ENCODE measurements around the gene EFCAB14. TPM values are rescaled to one million over a fixed set of nuclear protein-coding genes. Genes with fewer than 3 reads are reported as not detected.
"Not testable (repeated sequence)": the region's sequence is repeated elsewhere in the genome, so short reads cannot be mapped to it uniquely, and the experiment has no call there.

EFCAB14 gene
- total RNA-seq, 2 experiments from 2014 or later, result 79.2 to 79.4 TPM

GRCh38 chr1:46652321-46653100, 66.4 kb downstream of the EFCAB14 start:
- Mint-ChIP-seq H3K27ac (no peak overlapping the region), H3K4me1 (peaks cover 7% of the 10 kb centered on the region), H3K27me3 (no peaks in the 10 kb centered on the region), H3K9me3 (ENCODE audit: low read depth) (peaks cover 9% of the 10 kb centered on the region), H3K4me3 (no peak overlapping the region), H3K36me3 (peaks cover 72% of the 10 kb centered on the region)
- CTCF ChIA-PET, result interaction anchor here (1.1 kb wide), 1 partner anchor 73 kb away, joined by 5 read pairs; no protein-coding TSS in a partner anchor
- no peak for DNase-seq
- no peak for ATAC-seq

- H3K27me3 Mint-ChIP-seq, DNase-seq, H3K4me1 Mint-ChIP-seq, ATAC-seq, H3K27ac Mint-ChIP-seq, H3K4me3 Mint-ChIP-seq: not testable (repeated sequence)
- Mint-ChIP-seq H3K36me3 (peaks cover 77% of the 10 kb centered on the region), H3K9me3 (ENCODE audit: low read depth) (peaks cover 11% of the 10 kb centered on the region)
- CTCF ChIA-PET, result interaction anchor here (0.7 kb wide), 1 partner anchor 205 kb away, joined by 3 read pairs; no protein-coding TSS in a partner anchor
Observed at GRCh38 chr1:46651152-46651551, 67.8 kb downstream of the EFCAB14 start.

- Mint-ChIP-seq H3K4me1 (peaks cover 7% of the 10 kb centered on the region), H3K36me3 (peaks cover 71% of the 10 kb centered on the region), H3K9me3 (ENCODE audit: low read depth) (peaks cover 11% of the 10 kb centered on the region), H3K27me3 (no peaks in the 10 kb centered on the region), H3K27ac (no peak overlapping the region), H3K4me3 (no peak overlapping the region)
- no peak for DNase-seq
- CTCF ChIA-PET, result interaction anchor here (0.7 to 1.6 kb wide), 2 partner anchors 75 to 204 kb away, joined by 3 to 5 read pairs; no protein-coding TSS in a partner anchor
- ATAC-seq, result no peak
Observed at GRCh38 chr1:46650491-46650890, 68.4 kb downstream of the EFCAB14 start.

DNA sequence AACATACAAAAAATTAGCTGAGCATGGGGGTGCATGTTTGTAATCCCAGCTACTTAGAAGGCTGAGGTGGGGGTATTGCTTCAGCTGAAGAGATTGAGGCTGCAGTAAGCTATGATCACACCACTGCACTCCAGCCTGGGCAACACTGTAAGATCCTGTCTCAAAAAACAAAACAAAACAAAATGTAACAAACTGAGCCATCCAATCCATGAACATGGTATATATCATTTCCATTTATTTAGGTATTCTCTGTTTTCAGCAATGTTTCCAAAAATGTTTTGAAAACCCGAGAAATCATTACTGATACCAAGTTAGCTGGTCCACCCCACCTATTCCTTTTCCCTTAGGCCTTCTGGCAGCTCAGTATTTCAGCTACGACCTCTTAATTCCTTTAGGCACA, 69.2 kb downstream of the EFCAB14 start:
- peaks cover 7% of the 10 kb centered on the region for H3K4me1 Mint-ChIP-seq
- H3K36me3 Mint-ChIP-seq, result peaks cover 63% of the 10 kb centered on the region
- DNase-seq, result no peak
- no peak overlapping the region for H3K27ac Mint-ChIP-seq
- CTCF ChIA-PET, result interaction anchor here (1.6 kb wide), 1 partner anchor 76 kb away, joined by 5 read pairs; no protein-coding TSS in a partner anchor
- no peak overlapping the region for H3K4me3 Mint-ChIP-seq
- peaks cover 8% of the 10 kb centered on the region for H3K9me3 Mint-ChIP-seq (ENCODE audit: low read depth)
- no peak for ATAC-seq
- no peaks in the 10 kb centered on the region for H3K27me3 Mint-ChIP-seq

DNA sequence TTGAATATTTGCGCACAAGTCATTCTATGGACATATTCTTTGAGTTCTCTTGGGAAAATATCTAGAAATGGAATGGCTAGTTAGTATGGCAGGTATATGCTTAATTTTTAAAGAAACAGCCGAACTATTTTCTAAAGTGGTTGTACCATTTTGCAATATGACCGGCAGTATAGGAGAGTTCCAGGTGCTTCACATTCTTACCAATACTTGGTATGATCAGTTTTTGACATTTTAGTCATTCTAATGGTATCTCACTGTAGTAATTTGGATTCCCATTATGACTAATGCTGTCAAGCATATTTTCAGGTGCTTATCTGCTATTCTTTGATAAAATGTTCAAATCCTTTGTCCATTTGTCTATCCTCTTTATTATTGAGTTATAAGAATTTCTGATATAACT, 71.3 kb downstream of the EFCAB14 start:
- ATAC-seq (no peak), DNase-seq (no peak)
- no peak overlapping the region for H3K27ac Mint-ChIP-seq
- H3K4me3 Mint-ChIP-seq, result no peak overlapping the region
- peaks cover 7% of the 10 kb centered on the region for H3K9me3 Mint-ChIP-seq (ENCODE audit: low read depth)
- H3K27me3 Mint-ChIP-seq, result no peaks in the 10 kb centered on the region
- H3K36me3 Mint-ChIP-seq, result peaks cover 49% of the 10 kb centered on the region
- peaks cover under 1% of the 10 kb centered on the region for H3K4me1 Mint-ChIP-seq
- CTCF ChIA-PET, result interaction anchor here (1.2 to 1.9 kb wide), 3 partner anchors 10 to 66 kb away, joined by 3 to 4 read pairs (median 4); no protein-coding TSS in a partner anchor

- Mint-ChIP-seq H3K4me1 (no peaks in the 10 kb centered on the region), H3K27ac (no peak overlapping the region), H3K4me3 (no peak overlapping the region), H3K27me3 (no peaks in the 10 kb centered on the region), H3K36me3 (peaks cover 44% of the 10 kb centered on the region), H3K9me3 (ENCODE audit: low read depth) (peaks cover 7% of the 10 kb centered on the region)
- CTCF ChIA-PET, result interaction anchor here (1.9 kb wide), 1 partner anchor 11 kb away, joined by 4 read pairs; no protein-coding TSS in a partner anchor
- DNase-seq, result no peak
- no peak for ATAC-seq
Observed at GRCh38 chr1:46646844-46647243, 72.1 kb downstream of the EFCAB14 start.

DNA sequence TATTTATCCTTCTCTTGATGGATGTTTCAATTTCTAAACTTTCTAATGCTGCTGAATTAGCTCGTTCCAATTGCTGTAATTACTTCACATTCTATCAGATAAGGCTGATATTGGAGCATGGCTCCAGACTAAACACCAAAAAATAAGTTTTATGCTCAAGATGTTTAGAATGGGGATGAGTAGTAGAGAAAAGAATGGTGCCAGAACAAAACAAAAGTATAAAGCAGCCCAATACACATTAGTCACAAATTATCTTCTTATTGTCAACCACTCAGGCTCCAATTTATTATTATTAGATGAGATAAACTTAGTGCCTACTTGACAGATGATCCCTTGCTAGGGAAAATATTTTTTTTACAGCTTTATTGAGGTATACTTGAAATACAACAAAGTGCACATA, 72.6 kb downstream of the EFCAB14 start:
- CTCF ChIA-PET, result interaction anchor here (1.9 kb wide), 1 partner anchor 11 kb away, joined by 4 read pairs; no protein-coding TSS in a partner anchor
- ATAC-seq, result no peak
- DNase-seq, result no peak
- peaks cover 7% of the 10 kb centered on the region for H3K9me3 Mint-ChIP-seq (ENCODE audit: low read depth)
- H3K27me3 Mint-ChIP-seq, result no peaks in the 10 kb centered on the region
- peaks cover 47% of the 10 kb centered on the region for H3K36me3 Mint-ChIP-seq
- no peak overlapping the region for H3K27ac Mint-ChIP-seq
- H3K4me3 Mint-ChIP-seq, result no peak overlapping the region
- no peaks in the 10 kb centered on the region for H3K4me1 Mint-ChIP-seq

DNA sequence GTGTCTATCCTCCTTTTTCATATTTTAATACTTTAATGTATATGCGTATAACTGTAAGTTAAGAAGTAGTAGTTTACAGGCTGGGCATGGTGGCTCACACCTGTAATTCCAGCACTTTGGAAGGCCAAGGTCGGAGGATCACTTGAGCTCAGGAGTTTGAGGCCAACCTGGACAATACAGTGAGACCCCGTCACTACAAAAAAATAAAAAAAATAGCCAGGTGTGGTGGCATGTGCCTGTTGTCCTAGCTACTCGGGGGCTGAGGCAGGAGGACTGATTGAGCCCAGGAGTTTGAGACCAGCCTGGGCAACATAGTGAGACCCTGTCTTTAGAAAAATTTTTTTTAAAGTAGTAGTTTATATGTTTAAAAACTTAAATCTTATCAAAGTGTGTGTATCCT, 73.1 kb downstream of the EFCAB14 start:
- Mint-ChIP-seq H3K4me1 (no peaks in the 10 kb centered on the region), H3K4me3 (no peak overlapping the region), H3K36me3 (peaks cover 46% of the 10 kb centered on the region), H3K27me3 (no peaks in the 10 kb centered on the region), H3K27ac (no peak overlapping the region), H3K9me3 (ENCODE audit: low read depth) (peaks cover 7% of the 10 kb centered on the region)
- no peak for DNase-seq
- ATAC-seq, result no peak
- CTCF ChIA-PET, result no interaction called here

- Mint-ChIP-seq H3K27ac (no peak overlapping the region), H3K9me3 (ENCODE audit: low read depth) (peaks cover 2% of the 10 kb centered on the region), H3K27me3 (no peaks in the 10 kb centered on the region), H3K4me1 (no peaks in the 10 kb centered on the region), H3K36me3 (peaks cover 28% of the 10 kb centered on the region), H3K4me3 (no peak overlapping the region)
- DNase-seq (no peak), ATAC-seq (no peak)
- CTCF ChIA-PET, result interaction anchor here (1.1 to 1.6 kb wide), 2 partner anchors 10 to 82 kb away, joined by 3 to 4 read pairs; no protein-coding TSS in a partner anchor
Observed at GRCh38 chr1:46643368-46643775, 75.5 kb downstream of the EFCAB14 start.

- Mint-ChIP-seq H3K27ac (no peak overlapping the region), H3K4me1 (no peaks in the 10 kb centered on the region), H3K4me3 (no peak overlapping the region), H3K36me3 (peaks cover 19% of the 10 kb centered on the region), H3K27me3 (no peaks in the 10 kb centered on the region), H3K9me3 (ENCODE audit: low read depth) (peaks cover 2% of the 10 kb centered on the region)
- no peak for ATAC-seq
- CTCF ChIA-PET, result interaction anchor here (1.1 kb wide), 1 partner anchor 94 kb away, joined by 3 read pairs; no protein-coding TSS in a partner anchor
- no peak for DNase-seq
Observed at GRCh38 chr1:46642115-46642680, 76.7 kb downstream of the EFCAB14 start.

- DNase-seq (no peak), ATAC-seq (no peak)
- no peaks in the 10 kb centered on the region for H3K9me3 Mint-ChIP-seq (ENCODE audit: low read depth)
- no peaks in the 10 kb centered on the region for H3K27me3 Mint-ChIP-seq
- H3K36me3 Mint-ChIP-seq, result peaks cover 19% of the 10 kb centered on the region
- CTCF ChIA-PET, result no interaction called here
- H3K4me3 Mint-ChIP-seq, result no peak overlapping the region
- no peaks in the 10 kb centered on the region for H3K4me1 Mint-ChIP-seq
- H3K27ac Mint-ChIP-seq, result no peak overlapping the region
Observed at GRCh38 chr1:46639547-46639946, 79.4 kb downstream of the EFCAB14 start.

- peaks cover 19% of the 10 kb centered on the region for H3K36me3 Mint-ChIP-seq
- no peak for ATAC-seq
- H3K27me3 Mint-ChIP-seq, result no peaks in the 10 kb centered on the region
- H3K27ac Mint-ChIP-seq, result no peak overlapping the region
- no peaks in the 10 kb centered on the region for H3K4me1 Mint-ChIP-seq
- no peaks in the 10 kb centered on the region for H3K9me3 Mint-ChIP-seq (ENCODE audit: low read depth)
- no peak for DNase-seq
- H3K4me3 Mint-ChIP-seq, result no peak overlapping the region
- CTCF ChIA-PET, result no interaction called here
Observed at GRCh38 chr1:46638921-46639320, 80.0 kb downstream of the EFCAB14 start.

DNA sequence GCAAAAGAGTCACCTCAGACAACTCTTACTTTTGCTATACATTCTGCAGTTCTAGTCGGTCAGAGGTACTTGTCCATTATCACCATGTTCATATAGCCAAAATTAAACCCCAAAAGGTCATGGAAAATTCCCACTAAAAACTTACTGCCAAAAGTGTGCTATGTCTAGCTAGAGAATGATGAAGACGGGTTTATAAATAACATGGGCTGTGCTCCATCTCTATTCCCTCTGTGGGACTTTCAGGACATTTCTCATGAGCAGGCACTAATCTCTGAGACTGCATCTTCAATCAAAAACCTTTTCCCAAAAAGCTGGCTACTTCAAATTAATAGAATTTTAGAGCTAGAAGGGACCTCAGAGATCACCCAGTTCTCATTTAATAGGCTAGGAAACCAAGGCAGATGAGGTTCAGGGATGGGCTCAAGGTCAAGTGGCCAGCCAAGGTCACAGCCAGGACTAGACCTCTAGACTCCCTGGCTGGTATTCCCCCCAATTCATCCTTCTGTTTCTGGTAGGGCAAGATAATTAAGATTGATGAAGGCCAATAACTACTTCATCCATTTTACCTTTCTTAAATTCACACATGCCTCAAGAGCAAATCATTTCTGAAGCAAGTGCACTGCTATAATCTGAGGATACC, 81.3 kb downstream of the EFCAB14 start:
- CTCF ChIA-PET, result interaction anchor here (1.4 kb wide), 1 partner anchor 12 kb away, joined by 3 read pairs; no protein-coding TSS in a partner anchor
- H3K4me3 Mint-ChIP-seq, result no peak overlapping the region
- H3K4me1 Mint-ChIP-seq, result no peaks in the 10 kb centered on the region
- no peaks in the 10 kb centered on the region for H3K9me3 Mint-ChIP-seq (ENCODE audit: low read depth)
- no peaks in the 10 kb centered on the region for H3K27me3 Mint-ChIP-seq
- H3K36me3 Mint-ChIP-seq, result peaks cover 16% of the 10 kb centered on the region
- DNase-seq (no peak), ATAC-seq (no peak)
- no peak overlapping the region for H3K27ac Mint-ChIP-seq

All from activated CD8-positive, alpha-beta memory T cell treated with anti-CD3 and anti-CD28 coated beads, Interleukin-2, amount 10 ng/mL, durations not matched to agents 7 days and 5 days (primary cell).